ENCODE measurements around the gene GAB2.

- TF ChIP-seq KLF9 (tag by site-specific recombination; IDR thresholded peaks at IDR 0.05; ENCODE audit: low read depth) = no peak
- no peak for TF ChIP-seq ZNF48 (tag by site-specific recombination; IDR thresholded peaks at IDR 0.05)
- TF ChIP-seq ZFP3 (tag by site-specific recombination; IDR thresholded peaks at IDR 0.05; ENCODE audit: low read depth) = no peak
- TF ChIP-seq PRDM4 (tag by site-specific recombination; IDR thresholded peaks at IDR 0.05) = no peak
- TF ChIP-seq ZNF600 (tag by site-specific recombination; IDR thresholded peaks at IDR 0.05) = no peak
- TF ChIP-seq ZNF510 (tag by site-specific recombination; IDR thresholded peaks at IDR 0.05; ENCODE audit: insufficient replicate concordance) = no peak
Observed at GRCh38 chr11:78291503-78292108, 126.0 kb downstream of the GAB2 start.
